Measurements from ENCODE around the gene INTS4. TPM values are rescaled to one million over a fixed set of nuclear protein-coding genes. Genes with fewer than 3 reads are reported as not detected.

Gene INTS4
- polyA plus RNA-seq, 1 experiment = 18.9 TPM

DNA sequence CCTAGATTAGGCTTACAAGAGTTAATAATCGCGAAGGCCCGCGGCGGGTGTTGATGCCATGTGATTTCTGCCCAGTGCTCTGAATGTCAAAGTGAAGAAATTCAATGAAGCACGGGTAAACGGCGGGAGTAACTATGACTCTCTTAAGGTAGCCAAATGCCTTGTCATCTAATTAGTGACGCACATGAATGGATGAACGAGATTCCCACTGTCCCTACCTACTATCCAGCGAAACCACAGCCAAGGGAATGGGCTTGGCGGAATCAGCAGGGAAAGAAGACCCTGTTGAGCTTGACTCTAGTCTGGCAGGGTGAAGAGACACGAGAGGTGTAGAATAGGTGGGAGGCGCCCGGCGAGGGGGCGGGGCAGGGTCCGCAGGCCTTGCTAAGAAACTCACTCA, 108.1 kb downstream of the INTS4 start:
- TF ChIP-seq, protein P1, sequence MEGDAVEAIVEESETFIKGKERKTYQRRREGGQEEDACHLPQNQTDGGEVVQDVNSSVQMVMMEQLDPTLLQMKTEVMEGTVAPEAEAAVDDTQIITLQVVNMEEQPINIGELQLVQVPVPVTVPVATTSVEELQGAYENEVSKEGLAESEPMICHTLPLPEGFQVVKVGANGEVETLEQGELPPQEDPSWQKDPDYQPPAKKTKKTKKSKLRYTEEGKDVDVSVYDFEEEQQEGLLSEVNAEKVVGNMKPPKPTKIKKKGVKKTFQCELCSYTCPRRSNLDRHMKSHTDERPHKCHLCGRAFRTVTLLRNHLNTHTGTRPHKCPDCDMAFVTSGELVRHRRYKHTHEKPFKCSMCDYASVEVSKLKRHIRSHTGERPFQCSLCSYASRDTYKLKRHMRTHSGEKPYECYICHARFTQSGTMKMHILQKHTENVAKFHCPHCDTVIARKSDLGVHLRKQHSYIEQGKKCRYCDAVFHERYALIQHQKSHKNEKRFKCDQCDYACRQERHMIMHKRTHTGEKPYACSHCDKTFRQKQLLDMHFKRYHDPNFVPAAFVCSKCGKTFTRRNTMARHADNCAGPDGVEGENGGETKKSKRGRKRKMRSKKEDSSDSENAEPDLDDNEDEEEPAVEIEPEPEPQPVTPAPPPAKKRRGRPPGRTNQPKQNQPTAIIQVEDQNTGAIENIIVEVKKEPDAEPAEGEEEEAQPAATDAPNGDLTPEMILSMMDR (IDR thresholded peaks at IDR 0.05; ENCODE audit: insufficient read depth, low read depth, low read length) = no peak
- POLR2A ChIA-PET = no interaction called here
- peaks cover 1% of the 10 kb centered on the region; the same call in 1 of the 2 replicates for H3K36me3 ChIP-seq (ENCODE audit: control insufficient read depth, insufficient read depth, low read length)
- no peak overlapping the region for H3K4me3 ChIP-seq (ENCODE audit: low read depth, low read length)
- no peaks in the 10 kb centered on the region for H3K27me3 ChIP-seq (ENCODE audit: control insufficient read depth, insufficient read depth, low read length)
- CTCF ChIA-PET = no interaction called here
- no peak for DNase-seq (ENCODE audit: low read depth)

GRCh38 chr11:77884829-77885190, 109.7 kb downstream of the INTS4 start:
- ChIA-PET POLR2A (no interaction called here), CTCF (no interaction called here)
- H3K36me3 ChIP-seq (ENCODE audit: control insufficient read depth, insufficient read depth, low read length) = no peaks in the 10 kb centered on the region; the same call in 1 of the 2 replicates
- H3K4me3 ChIP-seq (ENCODE audit: low read depth, low read length) = no peak overlapping the region
- TF ChIP-seq, protein P1 (IDR thresholded peaks at IDR 0.05; ENCODE audit: insufficient read depth, low read depth, low read length) = no peak
- no peaks in the 10 kb centered on the region for H3K27me3 ChIP-seq (ENCODE audit: control insufficient read depth, insufficient read depth, low read length)
- no peak for DNase-seq (ENCODE audit: low read depth)

- ChIA-PET POLR2A (no interaction called here), CTCF (no interaction called here)
- no peak for DNase-seq (ENCODE audit: low read depth)
- TF ChIP-seq, protein P1 (IDR thresholded peaks at IDR 0.05; ENCODE audit: insufficient read depth, low read depth, low read length) = no peak
- Histone ChIP-seq H3K4me3 (ENCODE audit: low read depth, low read length) (no peak overlapping the region), H3K27me3 (ENCODE audit: control insufficient read depth, insufficient read depth, low read length) (no peaks in the 10 kb centered on the region), H3K36me3 (ENCODE audit: control insufficient read depth, insufficient read depth, low read length) (no peaks in the 10 kb centered on the region; the same call in 1 of the 2 replicates)
Observed at GRCh38 chr11:77884186-77884828, 110.2 kb downstream of the INTS4 start.

- ChIA-PET POLR2A (no interaction called here), CTCF (no interaction called here)
- no peaks in the 10 kb centered on the region; the same call in 1 of the 2 replicates for H3K36me3 ChIP-seq (ENCODE audit: control insufficient read depth, insufficient read depth, low read length)
- no peak overlapping the region for H3K4me3 ChIP-seq (ENCODE audit: low read depth, low read length)
- no peak for DNase-seq (ENCODE audit: low read depth)
- TF ChIP-seq, protein P1 (IDR thresholded peaks at IDR 0.05; ENCODE audit: insufficient read depth, low read depth, low read length) = no peak
- H3K27me3 ChIP-seq (ENCODE audit: control insufficient read depth, insufficient read depth, low read length) = no peaks in the 10 kb centered on the region
Observed at GRCh38 chr11:77883775-77884174, 110.7 kb downstream of the INTS4 start.

GRCh38 chr11:77882396-77882795, 112.1 kb downstream of the INTS4 start:
- TF ChIP-seq, protein P1 (IDR thresholded peaks at IDR 0.05; ENCODE audit: insufficient read depth, low read depth, low read length) = no peak
- no peak overlapping the region for H3K4me3 ChIP-seq (ENCODE audit: low read depth, low read length)
- POLR2A ChIA-PET = no interaction called here
- DNase-seq (ENCODE audit: low read depth) = no peak
- H3K36me3 ChIP-seq (ENCODE audit: control insufficient read depth, insufficient read depth, low read length) = no peaks in the 10 kb centered on the region; the same call in 1 of the 2 replicates
- CTCF ChIA-PET = no interaction called here
- no peaks in the 10 kb centered on the region for H3K27me3 ChIP-seq (ENCODE audit: control insufficient read depth, insufficient read depth, low read length)

Measured in BJ (cell line).